HL-60 (cell line): ENCODE data around the gene USF3.

Experiments
- DNase-seq, 2 experiments: peaks; one replicate each; pipeline ENCODE4 v3.0.0-alpha.2; 2010 to 2020; ENCODE audit warnings: low read depth in 1 of 2, low spot score in 1 of 2
- H3K27ac ChIP-seq: fragments of 250-450 bp; sonication (Bioruptor Pico); replicated peaks from 2 replicates; pipeline ENCODE4 v1.5.1; 2020; ENCODE audit warnings: mild to moderate bottlenecking, moderate library complexity
- H3K27me3 ChIP-seq: fragments of 250-450 bp; sonication (Bioruptor Pico); 2 replicates; pipeline ENCODE4 v1.5.1; 2021; ENCODE audit warnings: mild to moderate bottlenecking, moderate library complexity; ENCODE audit not compliant: insufficient read depth, poor library complexity, severe bottlenecking
- H3K4me3 ChIP-seq: replicated peaks from 2 replicates; pipeline ENCODE4 v1.5.1; 2011; ENCODE audit warnings: mild to moderate bottlenecking, control low read depth, low read length; ENCODE audit not compliant: insufficient read depth
- GABPA ChIP-seq: IDR thresholded peaks from 2 replicates; pipeline ENCODE4 v1.6.1; 2012; ENCODE audit warnings: low read depth
- POLR2AphosphoS5 ChIP-seq: IDR thresholded peaks from 2 replicates; pipeline ENCODE4 v1.6.1; 2012; ENCODE audit warnings: low read depth
- REST ChIP-seq: IDR thresholded peaks from 2 replicates; pipeline ENCODE4 v1.6.1; 2012; ENCODE audit warnings: low read depth; ENCODE audit not compliant: insufficient replicate concordance
- SPI1 ChIP-seq: IDR thresholded peaks from 2 replicates; pipeline ENCODE4 v1.6.1; 2012; ENCODE audit warnings: low read depth, mild to moderate bottlenecking, borderline replicate concordance
- TF ChIP-seq, protein P1 (sequence below): IDR thresholded peaks from one replicate; pipeline ENCODE4 v1.5.1; 2011; ENCODE audit warnings: low read length, control low read depth, inconsistent platforms; ENCODE audit not compliant: insufficient read depth

The USF3 gene

DNA sequence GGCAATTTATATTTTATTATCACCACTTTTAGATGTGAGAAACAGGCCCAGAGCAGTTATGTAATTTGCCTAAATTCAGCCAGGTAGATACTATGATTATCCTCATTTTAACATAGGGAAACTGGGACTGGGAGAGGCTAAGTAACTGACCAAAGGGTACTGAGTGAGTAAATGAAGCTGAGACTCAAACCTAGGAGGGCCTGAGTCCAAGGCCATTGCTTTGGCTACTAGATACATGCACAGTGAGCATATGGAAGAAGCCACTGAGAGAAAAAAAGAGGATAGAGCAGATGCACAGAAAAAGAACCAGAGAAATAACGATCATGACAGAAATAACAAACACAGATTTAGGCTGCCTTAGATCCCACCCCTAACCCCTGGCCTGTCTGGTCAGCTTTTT lies 33.6 kb downstream of the USF3 start:
- no peak overlapping the region for H3K4me3 ChIP-seq
- TF ChIP-seq POLR2AphosphoS5, result no peak
- TF ChIP-seq REST, result no peak
- no peak for TF ChIP-seq SPI1
- TF ChIP-seq GABPA, result no peak
- TF ChIP-seq, protein P1, sequence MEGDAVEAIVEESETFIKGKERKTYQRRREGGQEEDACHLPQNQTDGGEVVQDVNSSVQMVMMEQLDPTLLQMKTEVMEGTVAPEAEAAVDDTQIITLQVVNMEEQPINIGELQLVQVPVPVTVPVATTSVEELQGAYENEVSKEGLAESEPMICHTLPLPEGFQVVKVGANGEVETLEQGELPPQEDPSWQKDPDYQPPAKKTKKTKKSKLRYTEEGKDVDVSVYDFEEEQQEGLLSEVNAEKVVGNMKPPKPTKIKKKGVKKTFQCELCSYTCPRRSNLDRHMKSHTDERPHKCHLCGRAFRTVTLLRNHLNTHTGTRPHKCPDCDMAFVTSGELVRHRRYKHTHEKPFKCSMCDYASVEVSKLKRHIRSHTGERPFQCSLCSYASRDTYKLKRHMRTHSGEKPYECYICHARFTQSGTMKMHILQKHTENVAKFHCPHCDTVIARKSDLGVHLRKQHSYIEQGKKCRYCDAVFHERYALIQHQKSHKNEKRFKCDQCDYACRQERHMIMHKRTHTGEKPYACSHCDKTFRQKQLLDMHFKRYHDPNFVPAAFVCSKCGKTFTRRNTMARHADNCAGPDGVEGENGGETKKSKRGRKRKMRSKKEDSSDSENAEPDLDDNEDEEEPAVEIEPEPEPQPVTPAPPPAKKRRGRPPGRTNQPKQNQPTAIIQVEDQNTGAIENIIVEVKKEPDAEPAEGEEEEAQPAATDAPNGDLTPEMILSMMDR, result no peak
- H3K27me3 ChIP-seq, result no peaks in the 10 kb centered on the region
- no peak for DNase-seq
- H3K27ac ChIP-seq, result no peak overlapping the region

DNA sequence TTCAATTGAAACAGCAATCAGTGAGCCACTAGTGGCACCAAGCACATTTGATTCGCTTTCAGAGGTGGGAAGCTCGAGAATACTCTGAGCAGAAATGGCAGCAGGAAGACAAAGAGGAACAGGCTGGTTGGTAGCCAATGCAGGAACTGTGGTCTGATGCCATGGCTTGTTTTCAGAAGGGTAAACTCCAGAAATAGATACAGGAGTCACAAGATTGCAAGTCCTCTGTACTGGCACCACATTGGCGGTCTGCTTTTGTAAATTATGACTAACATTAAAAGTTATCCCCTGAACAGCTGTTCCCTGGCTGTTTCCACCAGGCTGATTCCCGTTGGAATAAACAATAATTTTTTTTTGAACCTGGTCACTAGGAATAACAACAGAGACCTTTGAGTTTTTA lies 35.5 kb downstream of the USF3 start:
- Histone ChIP-seq H3K27ac (no peak overlapping the region), H3K4me3 (no peak overlapping the region), H3K27me3 (no peaks in the 10 kb centered on the region)
- TF ChIP-seq REST (no peak), GABPA (no peak), SPI1 (no peak), POLR2AphosphoS5 (no peak)
- TF ChIP-seq, protein P1, result no peak
- no peak for DNase-seq

DNA sequence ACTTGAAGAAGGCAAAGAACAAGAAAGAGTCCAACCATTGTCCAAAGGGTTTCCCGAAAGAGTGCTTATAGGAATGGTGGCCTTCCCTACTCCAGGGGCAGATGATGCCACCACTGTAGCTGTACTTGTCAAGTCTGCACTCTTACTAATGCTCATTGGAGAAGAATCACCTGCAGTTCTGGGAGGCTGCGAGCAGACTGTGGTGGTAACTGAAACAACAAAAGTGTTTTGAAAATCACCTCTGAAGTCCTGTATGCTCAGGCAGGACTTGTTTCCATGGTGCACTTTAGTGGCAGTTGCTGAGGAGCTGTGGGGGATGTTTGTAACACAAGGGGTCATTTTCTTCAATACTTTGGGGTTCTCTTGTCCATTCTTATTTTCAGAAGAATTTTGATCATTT lies 36.0 kb downstream of the USF3 start:
- Histone ChIP-seq H3K4me3 (no peak overlapping the region), H3K27ac (no peak overlapping the region)

More for the DNA sequence above, 36.0 kb downstream of the USF3 start:
- H3K27me3 ChIP-seq, result no peaks in the 10 kb centered on the region
- TF ChIP-seq POLR2AphosphoS5 (no peak), SPI1 (no peak), REST (no peak), GABPA (no peak)
- TF ChIP-seq, protein P1, result no peak
- no peak for DNase-seq
